Kidney (tissue), 14 donors: ENCODE results near the gene RPS10. TPM values are rescaled to one million over a fixed set of nuclear protein-coding genes. Genes with fewer than 3 reads are reported as not detected.

Source experiments
- DNase-seq, 5 donors: peaks; one replicate each; pipeline ENCODE4 v3.0.0-alpha.2; 2013 to 2020
- FAIRE-seq: peaks from 2 replicates; lab custom pipeline; 2012; peaks lifted over from hg19 to GRCh38; lab: Jason Lieb, UNC
- H3K27ac ChIP-seq, 2 donors: one replicate each; pipeline ENCODE4 v1.7.0; 2013; ENCODE audit warnings: low read depth in 2 of 2, low read length in 2 of 2, inconsistent platforms in 1 of 2
- H3K27me3 ChIP-seq: one replicate; pipeline ENCODE4 v1.7.1; 2013; ENCODE audit warnings: low read length, inconsistent platforms; ENCODE audit not compliant: control insufficient read depth, insufficient read depth
- H3K36me3 ChIP-seq, 3 donors: one replicate each; pipeline versions ENCODE4 v1.7.0 to v1.7.1; 2013; ENCODE audit warnings: low read length in 3 of 3, control low read depth in 1 of 3, inconsistent platforms in 1 of 3; ENCODE audit not compliant: insufficient read depth in 3 of 3, control insufficient read depth in 2 of 3
- H3K4me1 ChIP-seq, 3 donors: one replicate each; pipeline versions ENCODE4 v1.7.0 to v1.7.1; 2013; ENCODE audit warnings: low read length in 3 of 3, inconsistent platforms in 1 of 3, low read depth in 1 of 3; ENCODE audit not compliant: control insufficient read depth in 2 of 3, insufficient read depth in 2 of 3
- H3K4me3 ChIP-seq, 3 donors: one replicate each; pipeline versions ENCODE4 v1.7.0 to v1.8.1; 2013; ENCODE audit warnings: low read length in 3 of 3, control low read depth in 1 of 3, inconsistent platforms in 1 of 3
- H3K9ac ChIP-seq, 3 donors: one replicate each; pipeline versions ENCODE4 v1.7.0 to v1.7.1; 2013; ENCODE audit warnings: low read length in 3 of 3, control low read depth in 1 of 3, inconsistent platforms in 1 of 3
- H3K9me3 ChIP-seq, 3 donors: one replicate each; pipeline versions ENCODE4 v1.7.0 to v1.7.1; 2013; ENCODE audit warnings: low read length in 3 of 3, control low read depth in 1 of 3, inconsistent platforms in 1 of 3; ENCODE audit not compliant: control insufficient read depth in 2 of 3, insufficient read depth in 1 of 3
- CTCF ChIP-seq: IDR thresholded peaks from 3 replicates; pipeline ENCODE4 v1.5.1; 2012; ENCODE audit warnings: mild to moderate bottlenecking, moderate library complexity, borderline replicate concordance; ENCODE audit not compliant: insufficient read depth; ENCODE audit errors: extremely low read depth
- intact Hi-C: fragments of 100-400 bp; cut with DNase I; formaldehyde crosslinking; loops from one replicate; pipeline ENCODE4 v1.11.1; 2022
- polyA plus RNA-seq: library from polyadenylated mRNA; stranded (reverse); fragments of 350-450 nt; fragmentation: Illumina TruSeq; extraction: RNeasy Lipid Tissue Mini Kit (QIAGEN cat#74804); gene quantifications from one replicate; pipeline ENCODE4 v1.2.3, GENCODE V29; 2014; ENCODE audit warnings: low read depth, low replicate concordance; ENCODE audit not compliant: insufficient read depth
- total RNA-seq: library from RNA; stranded (reverse); fragmentation: NEBNext Ultra II Directional; extraction: Animal tissue kit (Norgen Biotek cat#: 25700); gene quantifications from one replicate; pipeline ENCODE4 v1.2.1, GENCODE V29; 2021
- donor health status: control.
- donor health status: control.
- donor health status: control.
- donor health status: control.
- donor health status: control.
- donor health status: DM: yes; HTN: yes; CAD: no.
- donor health status: Normal renal cell carcinoma (clear cell type).

The RPS10 gene
- total and polyA plus RNA-seq, 2 donors from 2014 or later, result 1,138 to 2,105 TPM

DNA sequence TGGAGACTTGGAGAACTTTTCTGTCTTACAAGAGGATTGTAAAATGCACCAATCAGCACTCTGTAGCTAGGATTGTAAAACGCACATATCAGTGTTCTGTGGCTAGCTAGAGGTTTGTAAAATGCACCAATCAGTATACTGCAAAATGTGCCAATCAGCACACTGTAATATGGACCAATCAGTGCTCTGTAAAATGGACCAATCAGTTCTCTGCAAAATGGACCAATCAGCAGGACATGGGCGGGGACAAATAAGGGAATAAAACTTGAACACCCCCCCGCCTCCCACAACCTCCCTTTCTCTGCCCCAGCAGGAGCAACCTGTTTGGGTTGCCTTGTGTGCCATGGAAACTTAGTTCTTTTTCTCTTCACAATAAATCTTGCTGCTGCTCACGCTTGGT is 12.8 kb upstream of the RPS10 start:
- Histone ChIP-seq H3K9ac (no peak overlapping the region), H3K4me1 (no peaks in the 10 kb centered on the region), H3K27me3 (no peaks in the 10 kb centered on the region), H3K27ac (no peak overlapping the region), H3K4me3 (no peak overlapping the region), H3K36me3 (no peaks in the 10 kb centered on the region), H3K9me3 (no peaks in the 10 kb centered on the region)
- DNase-seq (no peak), FAIRE-seq (no peak)
- intact Hi-C loops, result no loop called here
- no peak for TF ChIP-seq CTCF

GRCh38 chr6:34437644-34437970 is 11.7 kb upstream of the RPS10 start:
- FAIRE-seq (no peak), DNase-seq (no peak)
- H3K4me1 ChIP-seq, result no peaks in the 10 kb centered on the region
- H3K9ac ChIP-seq, result no peak overlapping the region
- TF ChIP-seq CTCF, result no peak
- no peaks in the 10 kb centered on the region for H3K27me3 ChIP-seq
- intact Hi-C loops, result no loop called here
- no peak overlapping the region for H3K27ac ChIP-seq
- no peaks in the 10 kb centered on the region for H3K9me3 ChIP-seq
- H3K36me3 ChIP-seq, result no peaks in the 10 kb centered on the region
- H3K4me3 ChIP-seq, result no peak overlapping the region

DNA sequence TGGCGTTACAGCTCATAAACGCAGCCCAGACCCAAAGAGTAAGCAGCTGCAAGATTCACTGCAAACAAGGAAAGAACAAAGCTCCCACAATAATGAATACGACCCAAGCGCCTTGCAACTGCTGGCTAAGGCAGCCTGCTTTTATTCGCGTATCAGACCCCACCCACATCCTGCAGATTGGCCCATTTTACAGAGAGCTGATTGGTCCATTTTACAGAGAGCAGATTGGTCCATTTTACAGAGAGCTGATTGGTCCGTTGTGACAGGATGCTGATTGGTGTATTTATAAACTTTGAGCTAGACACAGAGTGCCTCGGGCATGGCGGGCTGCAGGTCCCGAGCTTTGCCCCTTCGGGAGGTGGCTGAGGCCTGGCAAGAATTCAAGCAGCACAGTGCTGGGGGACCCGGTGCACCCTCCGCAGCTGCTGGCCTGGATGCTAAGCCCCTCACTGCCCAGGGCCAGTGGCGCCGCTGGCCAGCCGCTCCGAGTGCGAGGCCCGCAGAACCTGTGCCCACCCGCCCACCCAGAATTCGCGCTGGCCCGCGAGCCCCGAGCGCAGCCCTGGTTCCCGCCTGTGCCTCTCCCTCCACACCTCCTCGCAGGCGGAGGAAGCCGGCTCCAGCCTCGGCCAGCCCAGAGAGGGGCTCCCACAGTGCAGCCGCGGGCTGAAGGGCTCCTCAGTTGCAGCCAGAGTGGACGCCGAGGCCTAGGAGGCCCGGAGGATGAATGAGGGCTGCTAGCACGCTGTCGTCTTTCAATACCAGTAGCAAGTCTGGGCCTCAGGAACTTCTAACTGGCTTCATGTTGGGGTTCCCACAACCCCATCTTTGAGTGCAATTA is 11.2 kb upstream of the RPS10 start:
- H3K9ac ChIP-seq, result no peak overlapping the region
- FAIRE-seq (no peak), DNase-seq (peak in 1 of 5 donors; percentile 12)
- TF ChIP-seq CTCF, result no peak
- H3K36me3 ChIP-seq, result no peaks in the 10 kb centered on the region
- H3K9me3 ChIP-seq, result no peaks in the 10 kb centered on the region
- H3K4me1 ChIP-seq, result no peaks in the 10 kb centered on the region
- H3K4me3 ChIP-seq, result no peak overlapping the region
- no peaks in the 10 kb centered on the region for H3K27me3 ChIP-seq
- intact Hi-C loops, result no loop called here
- no peak overlapping the region for H3K27ac ChIP-seq

- TF ChIP-seq CTCF, result no peak
- Histone ChIP-seq H3K4me3 (no peak overlapping the region), H3K9me3 (no peaks in the 10 kb centered on the region), H3K27me3 (no peaks in the 10 kb centered on the region), H3K36me3 (no peaks in the 10 kb centered on the region), H3K9ac (no peak overlapping the region), H3K27ac (no peak overlapping the region), H3K4me1 (no peaks in the 10 kb centered on the region)
- DNase-seq (no peak), FAIRE-seq (no peak)
- intact Hi-C loops, result no loop called here
These were observed 10.0 kb upstream of the RPS10 start for GRCh38 chr6:34435916-34436315.
